SK-N-SH (cell line): ENCODE measurements around the gene PRKCA. TPM values are rescaled to one million over a fixed set of nuclear protein-coding genes. Genes with fewer than 3 reads are reported as not detected.

Experiments
- CTCF ChIA-PET: fragments of 300-600, 350-600 bp; formaldehyde crosslinking; extraction: SDS; loops from one replicate; lab custom pipeline; 2021; lab: Yijun Ruan, JAX
- POLR2A ChIA-PET: fragments of 350-600 bp; sonication (Branson Sonifier 250); formaldehyde crosslinking; extraction: SDS; loops from one replicate; lab custom pipeline; 2020; ENCODE audit warnings: antibody characterized with exemption, inconsistent platforms; lab: Yijun Ruan, JAX
- DNase-seq: peaks from one replicate; pipeline ENCODE4 v3.0.0; 2012
- H2AFZ ChIP-seq: fragments of 200-600 bp; sonication (generic); 2 replicates; pipeline ENCODE4 v1.8.1; 2016; ENCODE audit warnings: antibody characterized with exemption, mild to moderate bottlenecking, low read depth
- H3F3A ChIP-seq: fragments of 200-600 bp; sonication (generic); replicated peaks from 2 replicates; pipeline ENCODE3; 2016; ENCODE audit warnings: antibody characterized with exemption, mild to moderate bottlenecking; ENCODE audit not compliant: insufficient read depth
- H3K27ac ChIP-seq, 2 experiments: fragments of 200-500 bp in 1 of 2; fragments of 200-600 bp in 1 of 2; sonication (Bioruptor generic) in 1 of 2; sonication (generic), shearing (Covaris generic) in 1 of 2; 2 replicates each; pipeline versions ENCODE4 v1.5.1 to v1.6.1; 2014 to 2016; ENCODE audit warnings: low read depth in 2 of 2, inconsistent platforms in 1 of 2, low read length in 1 of 2, mild to moderate bottlenecking in 1 of 2, mixed read lengths in 1 of 2
- H3K27me3 ChIP-seq: fragments of 200-600 bp; sonication (generic), shearing (Covaris generic); 2 replicates; pipeline ENCODE4 v1.6.1; 2016; ENCODE audit warnings: mixed run types; ENCODE audit not compliant: insufficient read depth
- H3K36me3 ChIP-seq, 2 experiments: fragments of 200-500 bp in 1 of 2; fragments of 200-600 bp in 1 of 2; sonication (Bioruptor generic) in 1 of 2; sonication (generic) in 1 of 2; replicated peaks in 1 of 2; 2 replicates each; pipeline versions ENCODE3 to v1.5.1; 2014 to 2016; ENCODE audit warnings: low read length in 1 of 2, mild to moderate bottlenecking in 1 of 2; ENCODE audit not compliant: insufficient read depth in 2 of 2, control insufficient read depth in 1 of 2
- H3K4me1 ChIP-seq, 2 experiments: fragments of 200-500 bp in 1 of 2; fragments of 200-600 bp in 1 of 2; sonication (Bioruptor generic) in 1 of 2; sonication (generic), shearing (Covaris generic) in 1 of 2; 2 replicates each; pipeline versions ENCODE4 v1.5.1 to v1.6.1; 2014 to 2016; ENCODE audit warnings: low read depth in 1 of 2, low read length in 1 of 2, mixed run types in 1 of 2; ENCODE audit not compliant: insufficient read depth in 2 of 2, control insufficient read depth in 1 of 2
- H3K4me2 ChIP-seq: fragments of 200-600 bp; sonication (generic), shearing (Covaris generic); 2 replicates; pipeline ENCODE4 v1.6.1; 2017; ENCODE audit warnings: mixed run types
- H3K4me3 ChIP-seq, 2 experiments: fragments of 200-500 bp in 1 of 2; fragments of 200-600 bp in 1 of 2; sonication (Bioruptor generic) in 1 of 2; sonication (generic), shearing (Covaris generic) in 1 of 2; 2 replicates each; pipeline versions ENCODE4 v1.5.1 to v1.8.1; 2014 to 2016; ENCODE audit warnings: low read depth in 2 of 2, inconsistent platforms in 1 of 2, low read length in 1 of 2, mild to moderate bottlenecking in 1 of 2, mixed read lengths in 1 of 2, moderate library complexity in 1 of 2
- H3K79me2 ChIP-seq: fragments of 200-600 bp; sonication (generic); 2 replicates; pipeline ENCODE4 v1.8.1; 2017; ENCODE audit warnings: mild to moderate bottlenecking; ENCODE audit not compliant: insufficient read depth
- H3K9ac ChIP-seq: fragments of 200-600 bp; sonication (generic); 2 replicates; pipeline ENCODE4 v1.6.1; 2017; ENCODE audit warnings: mixed run types
- H3K9me2 ChIP-seq: fragments of 200-600 bp; sonication (generic); 2 replicates; pipeline ENCODE4 v1.6.1; 2017; ENCODE audit warnings: mixed run types
- H3K9me3 ChIP-seq: fragments of 200-600 bp; sonication (generic); 2 replicates; pipeline ENCODE4 v1.6.1; 2017; ENCODE audit warnings: mixed run types, mild to moderate bottlenecking, moderate library complexity
- H4K20me1 ChIP-seq: fragments of 200-600 bp; sonication (generic); 2 replicates; pipeline ENCODE4 v1.6.1; 2017; ENCODE audit warnings: mild to moderate bottlenecking, mixed run types; ENCODE audit not compliant: insufficient read depth
- CTCF ChIP-seq: fragments of 200-600 bp; sonication (generic); IDR thresholded peaks from 2 replicates; pipeline ENCODE4 v1.6.1; 2017; ENCODE audit warnings: antibody characterized with exemption, mild to moderate bottlenecking, moderate library complexity
- ELF1 ChIP-seq: IDR thresholded peaks from 2 replicates; pipeline ENCODE4 v1.4.0; 2012
- EP300 ChIP-seq, 2 experiments: IDR thresholded peaks; 2 replicates each; pipeline versions ENCODE4 v1.4.0 to v1.6.1; 2012; ENCODE audit warnings: borderline replicate concordance in 1 of 2, low read depth in 1 of 2, low read length in 1 of 2
- FOSL2 ChIP-seq: IDR thresholded peaks from 2 replicates; pipeline ENCODE4 v1.4.0; 2012; ENCODE audit warnings: low read depth, mild to moderate bottlenecking, moderate library complexity, borderline replicate concordance
- FOXJ3 ChIP-seq: sonication (generic); formaldehyde crosslinking; IDR thresholded peaks from 2 replicates; pipeline ENCODE4 v1.5.1; 2020; ENCODE audit warnings: mild to moderate bottlenecking, missing genetic modification reagents
- GATA2 ChIP-seq: sonication (generic); formaldehyde crosslinking; IDR thresholded peaks from 2 replicates; pipeline ENCODE4 v1.5.0; 2020; ENCODE audit warnings: mild to moderate bottlenecking, missing genetic modification reagents
- IRF3 ChIP-seq: fragments of 150-350 bp; IDR thresholded peaks from 2 replicates; pipeline ENCODE4 v1.6.1; 2016; ENCODE audit warnings: mild to moderate bottlenecking, low read depth, low read length
- MXI1 ChIP-seq: IDR thresholded peaks from 2 replicates; pipeline ENCODE4 v1.6.1; 2012; ENCODE audit warnings: mild to moderate bottlenecking, low read depth, low read length, improper control_type of control experiment
- PBX3 ChIP-seq: IDR thresholded peaks from 2 replicates; pipeline ENCODE4; 2012
- RAD21 ChIP-seq: IDR thresholded peaks from 2 replicates; pipeline ENCODE4 v1.6.1; 2012; ENCODE audit warnings: mild to moderate bottlenecking, low read length
- RCOR1 ChIP-seq: fragments of 150-350 bp; IDR thresholded peaks from 2 replicates; pipeline ENCODE4 v1.6.1; 2017; ENCODE audit warnings: antibody characterized with exemption, low read length
- RFX5 ChIP-seq: IDR thresholded peaks from 2 replicates; pipeline ENCODE4 v1.6.1; 2012; ENCODE audit warnings: mild to moderate bottlenecking, improper control_type of control experiment, low read length
- SMC3 ChIP-seq: IDR thresholded peaks from 2 replicates; pipeline ENCODE4 v1.6.1; 2012; ENCODE audit warnings: low read depth, low read length, improper control_type of control experiment
- USF1 ChIP-seq: IDR thresholded peaks from 2 replicates; pipeline ENCODE4 v1.4.0; 2012; ENCODE audit warnings: low read depth, borderline replicate concordance
- YY1 ChIP-seq: IDR thresholded peaks from 2 replicates; pipeline ENCODE4 v1.4.0; 2012; ENCODE audit warnings: low read depth, mild to moderate bottlenecking
- WGBS: methylation state at CpG from one replicate; pipeline ENCODE4 v1.1.6; 2017; ENCODE audit warnings: low lambda C conversion rate; 5-methylcytosine and 5-hydroxymethylcytosine counted together
- polyA plus RNA-seq, 3 experiments: library from polyadenylated mRNA; depleted of rRNA; stranded (reverse); fragments of >200 nt; gene quantifications; 2 replicates each; pipeline ENCODE4 v1.2.3, GENCODE V29; 2012

PRKCA gene
- polyA plus RNA-seq, 1 of the 3 experiments (the other 2 are of a cell fraction) = 108 TPM

- no peak for TF ChIP-seq CTCF
Observed at GRCh38 chr17:66367107-66367506, 64.7 kb downstream of the PRKCA start (continued).

- no peak overlapping the region for H3K9ac ChIP-seq
- no peaks in the 10 kb centered on the region for H3K27me3 ChIP-seq
- CTCF ChIA-PET = interaction anchor here (0.7 to 1.1 kb wide), 3 partner anchors 79 to 256 kb away, joined by 3 read pairs; no protein-coding TSS in a partner anchor
- peaks cover 10% of the 10 kb centered on the region for H3F3A ChIP-seq
- H3K4me1 ChIP-seq = peaks cover 30 to 40% of the 10 kb centered on the region in 2 experiments
- peaks cover 0 to 11% of the 10 kb centered on the region in 2 experiments for H3K36me3 ChIP-seq
- no peak for DNase-seq
- peaks cover 88% of the 10 kb centered on the region for H4K20me1 ChIP-seq
- H3K79me2 ChIP-seq = peaks cover 96% of the 10 kb centered on the region
- no peaks in the 10 kb centered on the region for H3K9me3 ChIP-seq
- no peak overlapping the region for H3K4me3 ChIP-seq
- POLR2A ChIA-PET = no interaction called here
- TF ChIP-seq SMC3 (no peak), ELF1 (no peak), USF1 (no peak)
- no peak overlapping the region for H3K4me2 ChIP-seq
- no peak overlapping the region for H3K27ac ChIP-seq
- no peaks in the 10 kb centered on the region for H3K9me2 ChIP-seq
- 97% methylated on average over 4 of the region's 4 CpGs for WGBS
- no peak overlapping the region for H2AFZ ChIP-seq
Observed at GRCh38 chr17:66369830-66370229, 67.4 kb downstream of the PRKCA start.

- no peak overlapping the region for H3K4me2 ChIP-seq
- H4K20me1 ChIP-seq = peaks cover 91% of the 10 kb centered on the region
- CTCF ChIA-PET = interaction anchor here (1.4 kb wide), 1 partner anchor 13 kb away, joined by 4 read pairs; no protein-coding TSS in a partner anchor
- DNase-seq = no peak
- no peak for TF ChIP-seq USF1
- TF ChIP-seq RAD21 = no peak
- TF ChIP-seq GATA2 (CRISPR knock-in tag) = no peak
- no peak for TF ChIP-seq RFX5
- TF ChIP-seq MXI1 = no peak
- TF ChIP-seq IRF3 = no peak
- TF ChIP-seq FOSL2 = no peak
- no peak for TF ChIP-seq EP300 (IDR thresholded peaks at IDR 0.05; ENCODE audit: borderline replicate concordance in 1 of 2, low read depth in 1 of 2, low read length in 1 of 2)
- no peak for TF ChIP-seq RCOR1
- TF ChIP-seq PBX3 = no peak
- TF ChIP-seq YY1 = no peak
- TF ChIP-seq FOXJ3 = no peak
- no peak overlapping the region for H3K9ac ChIP-seq
- H3F3A ChIP-seq = peaks cover 9% of the 10 kb centered on the region
- peaks cover 96% of the 10 kb centered on the region for H3K79me2 ChIP-seq
- peak overlapping the region in 1 of 2 experiments; percentile 2; a peak in 1 of 4 replicates for H3K27ac ChIP-seq
- peaks cover 29 to 36% of the 10 kb centered on the region in 2 experiments; a peak in 3 of 4 replicates for H3K4me1 ChIP-seq
- H3K27me3 ChIP-seq = no peaks in the 10 kb centered on the region
- no peaks in the 10 kb centered on the region for H3K9me3 ChIP-seq
- POLR2A ChIA-PET = no interaction called here
- no peak overlapping the region for H2AFZ ChIP-seq
- no peak overlapping the region for H3K4me3 ChIP-seq
- H3K9me2 ChIP-seq = no peaks in the 10 kb centered on the region
- peaks cover 0 to 11% of the 10 kb centered on the region in 2 experiments for H3K36me3 ChIP-seq
- 82% methylated on average over 7 of the region's 7 CpGs for WGBS
Observed at GRCh38 chr17:66371561-66371960, 69.1 kb downstream of the PRKCA start.
